ENCODE measurements around the gene TXLNA. TPM values are rescaled to one million over a fixed set of nuclear protein-coding genes. Genes with fewer than 3 reads are reported as not detected.
"Not testable (repeated sequence)": the region's sequence is repeated elsewhere in the genome, so short reads cannot be mapped to it uniquely, and the experiment has no call there.

Gene TXLNA
- total and polyA plus RNA-seq, 8 donors, result 39.8 to 56.4 (median 46.8) TPM

DNA sequence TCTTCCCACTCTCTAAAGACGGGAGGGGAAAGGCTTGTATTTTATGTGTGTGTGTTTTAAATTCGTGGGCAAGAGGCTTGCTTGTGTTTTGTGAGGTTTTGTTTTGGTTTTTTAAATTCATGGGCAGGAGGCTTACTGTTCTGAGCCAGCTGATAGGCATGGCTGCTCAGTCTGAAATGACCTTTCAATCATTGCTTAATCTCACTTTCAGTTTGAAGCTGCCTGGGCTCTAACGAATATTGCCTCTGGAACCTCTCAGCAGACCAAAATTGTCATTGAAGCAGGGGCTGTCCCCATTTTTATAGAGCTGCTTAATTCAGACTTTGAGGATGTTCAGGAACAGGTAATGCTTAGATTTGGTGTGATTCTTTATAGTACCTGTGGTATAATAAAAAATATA, 20.3 kb upstream of the TXLNA start:
- Histone ChIP-seq H3K4me1 (no peaks in the 10 kb centered on the region), H3K27me3 (no peaks in the 10 kb centered on the region), H3K9me3 (no peaks in the 10 kb centered on the region), H3K27ac (no peak overlapping the region), H3K4me3 (no peak overlapping the region), H3K36me3 (peaks cover 0 to 100% of the 10 kb centered on the region in 2 donors)
- ATAC-seq, result no peak
- TF ChIP-seq, protein P1, sequence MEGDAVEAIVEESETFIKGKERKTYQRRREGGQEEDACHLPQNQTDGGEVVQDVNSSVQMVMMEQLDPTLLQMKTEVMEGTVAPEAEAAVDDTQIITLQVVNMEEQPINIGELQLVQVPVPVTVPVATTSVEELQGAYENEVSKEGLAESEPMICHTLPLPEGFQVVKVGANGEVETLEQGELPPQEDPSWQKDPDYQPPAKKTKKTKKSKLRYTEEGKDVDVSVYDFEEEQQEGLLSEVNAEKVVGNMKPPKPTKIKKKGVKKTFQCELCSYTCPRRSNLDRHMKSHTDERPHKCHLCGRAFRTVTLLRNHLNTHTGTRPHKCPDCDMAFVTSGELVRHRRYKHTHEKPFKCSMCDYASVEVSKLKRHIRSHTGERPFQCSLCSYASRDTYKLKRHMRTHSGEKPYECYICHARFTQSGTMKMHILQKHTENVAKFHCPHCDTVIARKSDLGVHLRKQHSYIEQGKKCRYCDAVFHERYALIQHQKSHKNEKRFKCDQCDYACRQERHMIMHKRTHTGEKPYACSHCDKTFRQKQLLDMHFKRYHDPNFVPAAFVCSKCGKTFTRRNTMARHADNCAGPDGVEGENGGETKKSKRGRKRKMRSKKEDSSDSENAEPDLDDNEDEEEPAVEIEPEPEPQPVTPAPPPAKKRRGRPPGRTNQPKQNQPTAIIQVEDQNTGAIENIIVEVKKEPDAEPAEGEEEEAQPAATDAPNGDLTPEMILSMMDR (IDR thresholded peaks at IDR 0.05), result no peak
- intact Hi-C loops (cut with DNase I), result no loop called here
- no peak for DNase-seq

DNA sequence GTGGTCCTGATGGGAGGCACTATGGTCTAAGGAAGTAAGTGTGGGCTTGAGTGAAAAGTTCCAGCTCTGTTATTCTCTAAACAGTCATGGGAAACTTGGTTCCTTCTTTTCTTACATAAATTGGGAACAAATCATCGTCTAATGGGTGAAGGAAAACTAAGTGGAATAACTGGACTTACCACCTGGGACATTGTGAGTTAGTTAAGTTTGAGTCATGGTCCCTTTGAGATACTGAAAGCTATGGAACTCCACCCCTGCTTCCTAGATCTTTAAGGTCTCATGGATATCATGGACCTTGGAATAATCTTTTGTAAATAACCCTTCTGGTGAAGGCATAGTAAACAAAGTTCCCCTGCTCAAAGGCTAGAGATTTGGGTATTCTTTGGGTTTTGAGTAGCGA, 16.1 kb upstream of the TXLNA start:
- Histone ChIP-seq H3K4me3 (no peak overlapping the region), H3K9me3 (no peaks in the 10 kb centered on the region), H3K27ac (no peak overlapping the region), H3K27me3 (no peaks in the 10 kb centered on the region), H3K36me3 (peaks cover 0 to 100% of the 10 kb centered on the region in 2 donors), H3K4me1 (no peaks in the 10 kb centered on the region)
- ATAC-seq (no peak), DNase-seq (no peak)
- TF ChIP-seq, protein P1 (IDR thresholded peaks at IDR 0.05), result no peak
- intact Hi-C loops (cut with DNase I), result no loop called here

DNA sequence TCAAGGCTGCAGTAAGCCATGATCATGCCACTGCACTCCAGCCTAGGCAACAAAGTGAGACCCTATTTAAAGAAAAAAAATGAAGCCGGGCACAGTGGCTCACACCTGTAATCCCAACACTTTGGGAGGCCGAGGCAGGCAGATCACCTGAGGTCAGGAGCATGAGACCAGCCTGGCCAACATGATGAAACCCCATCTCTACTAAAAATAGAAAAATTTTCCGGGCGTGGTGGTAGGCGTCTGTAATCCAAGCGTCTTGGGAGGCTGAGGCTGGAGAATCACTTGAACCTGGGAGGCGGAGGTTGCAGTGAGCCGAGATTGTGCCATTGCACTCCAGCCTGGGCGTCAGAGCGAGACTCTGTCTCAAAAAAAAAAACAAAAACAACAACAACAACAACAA, 13.8 kb upstream of the TXLNA start:
- intact Hi-C loops (cut with DNase I), result not testable (repeated sequence)

DNA sequence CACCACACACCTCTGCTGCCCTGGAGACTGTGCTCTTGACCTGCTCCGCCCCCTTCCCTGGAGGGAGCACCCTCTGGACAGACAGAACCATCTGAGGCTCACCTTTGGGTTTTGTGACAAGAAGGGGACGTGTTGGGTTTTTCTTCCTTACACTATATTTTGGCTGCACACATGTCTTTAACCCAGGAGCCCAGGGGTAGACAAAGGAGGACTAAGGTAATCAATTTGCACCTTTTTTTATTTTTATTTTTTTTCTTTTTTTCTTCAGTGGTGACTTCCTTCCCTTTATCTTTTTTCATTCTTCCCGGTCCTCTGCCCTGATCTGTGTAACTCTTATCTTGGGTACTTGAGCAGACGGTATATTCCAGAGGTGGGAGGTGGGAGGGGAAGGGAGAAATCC, 8.5 kb upstream of the TXLNA start:
- ATAC-seq, result no peak
- H3K27ac ChIP-seq, result no peak overlapping the region
- H3K4me1 ChIP-seq, result no peaks in the 10 kb centered on the region
- no peak overlapping the region for H3K4me3 ChIP-seq
- DNase-seq, result no peak
- TF ChIP-seq, protein P1 (IDR thresholded peaks at IDR 0.05), result no peak
- no peaks in the 10 kb centered on the region for H3K9me3 ChIP-seq
- peaks cover 0 to 81% of the 10 kb centered on the region in 2 donors for H3K36me3 ChIP-seq
- H3K27me3 ChIP-seq, result no peaks in the 10 kb centered on the region
- intact Hi-C loops (cut with DNase I), result no loop called here

More for the DNA sequence above, 13.8 kb upstream of the TXLNA start:
- H3K4me3 ChIP-seq, H3K27me3 ChIP-seq, H3K27ac ChIP-seq, H3K4me1 ChIP-seq, H3K9me3 ChIP-seq, ATAC-seq, DNase-seq: not testable (repeated sequence)
- H3K36me3 ChIP-seq, result peaks cover 0 to 100% of the 10 kb centered on the region in 2 donors

DNA sequence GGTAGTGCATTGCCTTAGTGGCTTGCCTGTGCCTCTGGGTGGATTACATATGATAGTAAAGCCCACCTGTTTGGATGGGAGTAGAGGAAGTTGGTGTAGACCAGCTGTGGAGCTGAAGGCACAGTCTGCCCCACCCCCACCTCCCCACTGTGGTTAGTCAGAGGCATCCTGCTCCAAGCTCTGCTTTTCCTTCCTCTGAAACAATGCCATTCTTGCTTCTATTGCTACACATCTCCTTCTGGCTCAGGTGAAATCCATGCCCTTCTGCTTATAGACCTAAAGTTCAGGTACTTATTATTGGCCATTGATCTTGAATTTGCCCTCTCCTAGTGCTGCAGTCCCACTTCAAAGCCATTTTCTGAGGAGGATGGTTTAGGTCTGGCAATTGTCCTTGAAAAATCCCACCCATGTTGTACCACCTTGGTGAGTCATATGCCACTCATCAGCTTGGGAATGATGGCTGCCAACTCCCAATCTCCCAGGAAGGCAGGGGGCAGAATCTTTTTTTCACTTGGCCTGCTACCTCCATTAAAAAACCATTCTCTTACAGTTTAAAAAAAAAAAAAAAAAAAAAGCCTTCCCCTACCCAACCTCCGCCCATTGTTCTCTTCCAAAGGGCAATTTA, 6.7 kb upstream of the TXLNA start:
- TF ChIP-seq, protein P1 (IDR thresholded peaks at IDR 0.05), result no peak
- Histone ChIP-seq H3K4me1 (no peaks in the 10 kb centered on the region), H3K27ac (no peak overlapping the region), H3K36me3 (peaks cover 0 to 64% of the 10 kb centered on the region in 2 donors), H3K4me3 (no peak overlapping the region), H3K27me3 (no peaks in the 10 kb centered on the region), H3K9me3 (no peaks in the 10 kb centered on the region)
- ATAC-seq, result no peak
- intact Hi-C loops (cut with DNase I), result no loop called here
- DNase-seq, result no peak

Data from left lung (tissue), 10 donors.